Measurements from ENCODE around the gene VCAN. TPM values are rescaled to one million over a fixed set of nuclear protein-coding genes. Genes with fewer than 3 reads are reported as not detected.

Gene VCAN
- total RNA-seq (226 TPM), polyA plus RNA-seq (ENCODE audit: insufficient read depth, low read depth, low replicate concordance) (2.1 TPM)
- long read RNA-seq, donor 1, full-length matches to known transcripts, result 70 of 156 reads
- long read RNA-seq, donor 1, partial matches to known transcripts, result 86 of 156 reads
- long read RNA-seq, donor 1, other reads (novel, unspliced or antisense), result 0 of 156 reads
- long read RNA-seq, donor 2, full-length matches to known transcripts, result 57 of 90 reads
- long read RNA-seq, donor 2, partial matches to known transcripts, result 33 of 90 reads
- long read RNA-seq, donor 2, other reads (novel, unspliced or antisense), result 0 of 90 reads
- long read RNA-seq, donor 3, full-length matches to known transcripts, result 83 of 197 reads
- long read RNA-seq, donor 3, partial matches to known transcripts, result 114 of 197 reads
- long read RNA-seq, donor 3, other reads (novel, unspliced or antisense), result 0 of 197 reads
- long read RNA-seq, donor 4, full-length matches to known transcripts, result 26 of 49 reads
- long read RNA-seq, donor 4, partial matches to known transcripts, result 23 of 49 reads
- long read RNA-seq, donor 4, other reads (novel, unspliced or antisense), result 0 of 49 reads
- long read RNA-seq, donor 5, full-length matches to known transcripts, result 1 of 1 reads
- long read RNA-seq, donor 5, partial matches to known transcripts, result 0 of 1 reads
- long read RNA-seq, donor 5, other reads (novel, unspliced or antisense), result 0 of 1 reads
- long read RNA-seq, donor 6, full-length matches to known transcripts, result 28 of 106 reads
- long read RNA-seq, donor 6, partial matches to known transcripts, result 78 of 106 reads
- long read RNA-seq, donor 6, other reads (novel, unspliced or antisense), result 0 of 106 reads
- long read RNA-seq, donor 7, full-length matches to known transcripts, result 16 of 38 reads
- long read RNA-seq, donor 7, partial matches to known transcripts, result 10 of 38 reads
- long read RNA-seq, donor 7, other reads (novel, unspliced or antisense), result 12 of 38 reads
- long read RNA-seq, donor 8, full-length matches to known transcripts, result 44 of 165 reads
- long read RNA-seq, donor 8, partial matches to known transcripts, result 121 of 165 reads
- long read RNA-seq, donor 8, other reads (novel, unspliced or antisense), result 0 of 165 reads
- long read RNA-seq, donor 9, full-length matches to known transcripts, result 19 of 25 reads
- long read RNA-seq, donor 9, partial matches to known transcripts, result 6 of 25 reads
- long read RNA-seq, donor 9, other reads (novel, unspliced or antisense), result 0 of 25 reads
- long read RNA-seq, donor 10, full-length matches to known transcripts, result 59 of 126 reads
- long read RNA-seq, donor 10, partial matches to known transcripts, result 67 of 126 reads
- long read RNA-seq, donor 10, other reads (novel, unspliced or antisense), result 0 of 126 reads

DNA sequence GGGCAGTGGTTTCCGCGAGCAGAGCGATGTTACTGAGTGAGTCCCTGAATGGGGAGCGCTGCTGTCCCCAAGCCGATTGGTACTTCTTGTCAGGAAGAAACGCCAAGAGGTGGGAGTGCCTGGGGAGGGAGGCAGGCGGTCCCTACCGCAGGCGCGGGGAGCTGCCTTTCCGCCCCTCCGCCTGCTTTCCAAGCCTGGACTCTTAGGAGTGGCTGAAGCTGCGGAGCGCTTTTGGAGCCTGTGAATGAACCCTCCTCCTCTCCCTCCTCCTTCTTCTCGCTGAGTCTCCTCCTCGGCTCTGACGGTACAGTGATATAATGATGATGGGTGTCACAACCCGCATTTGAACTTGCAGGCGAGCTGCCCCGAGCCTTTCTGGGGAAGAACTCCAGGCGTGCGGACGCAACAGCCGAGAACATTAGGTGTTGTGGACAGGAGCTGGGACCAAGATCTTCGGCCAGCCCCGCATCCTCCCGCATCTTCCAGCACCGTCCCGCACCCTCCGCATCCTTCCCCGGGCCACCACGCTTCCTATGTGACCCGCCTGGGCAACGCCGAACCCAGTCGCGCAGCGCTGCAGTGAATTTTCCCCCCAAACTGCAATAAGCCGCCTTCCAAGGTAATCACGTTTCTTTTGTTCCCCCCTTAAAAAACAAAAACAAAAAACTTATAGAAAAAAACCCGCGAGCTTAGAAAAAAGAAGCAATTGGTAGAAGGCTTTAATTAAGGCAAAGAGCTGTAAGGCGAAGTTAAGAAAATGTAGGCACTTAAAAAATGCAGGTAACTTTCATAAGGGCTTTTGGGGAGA is at the start of gene VCAN:
Gene VCAN (plus strand): TSS at position 340 of the 808 bp plus-strand sequence. CDS start 11,775 bp downstream, outside the sequence.
- Histone ChIP-seq H3K4me1 (ENCODE audit: control insufficient read depth in 2 of 3, insufficient read depth in 2 of 3, low read depth in 1 of 3, low read length in 3 of 3) (peaks cover 0 to 18% (median 0%) of the 10 kb centered on the region in 3 donors), H3K4me3 (ENCODE audit: low read length in 3 of 3) (peak within 1 kb of the TSS; percentile 63 to 81 (median 68)), H3K36me3 (ENCODE audit: control insufficient read depth in 2 of 3, insufficient read depth in 3 of 3, low read length in 3 of 3) (peaks cover 0 to 2% (median 0%) of the 10 kb centered on the region in 3 donors), H3K27me3 (ENCODE audit: control insufficient read depth, insufficient read depth, low read length) (no peaks in the 10 kb centered on the region), H3K9ac (ENCODE audit: low read length in 3 of 3) (peak within 1 kb of the TSS in 1 of 3 donors; percentile 76), H3K9me3 (ENCODE audit: control insufficient read depth in 2 of 3, insufficient read depth in 1 of 3, low read length in 3 of 3) (no peaks in the 10 kb centered on the region), H3K27ac (ENCODE audit: low read depth in 2 of 2, low read length in 2 of 2) (no peak within 1 kb of the TSS)
- FAIRE-seq (no peak), DNase-seq (peak; percentile 82 to 96 (median 91))
- intact Hi-C loops (cut with DNase I), result no loop called here
- TF ChIP-seq CTCF (IDR thresholded peaks at IDR 0.05; ENCODE audit: borderline replicate concordance, extremely low read depth, insufficient read depth), result no peak

DNA sequence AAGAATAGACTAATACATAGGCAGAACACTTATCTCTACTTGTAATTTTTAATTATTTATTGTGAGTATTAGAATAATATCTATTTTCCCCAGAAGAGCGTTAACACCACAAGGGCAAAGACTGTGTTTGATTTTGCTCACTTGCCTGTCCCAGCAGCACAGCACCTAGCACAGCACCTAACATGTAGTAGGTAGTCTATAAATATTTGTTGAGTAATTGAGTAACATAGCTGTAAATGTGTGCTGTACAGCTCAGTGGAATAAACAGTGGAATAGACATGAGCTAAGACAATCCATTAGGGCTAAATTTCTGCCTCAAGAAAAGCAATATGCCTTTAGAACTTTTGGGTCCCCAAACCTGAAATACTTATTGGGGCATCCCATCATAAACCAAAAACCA is 49.3 kb upstream of the VCAN start:
- no peaks in the 10 kb centered on the region for H3K4me1 ChIP-seq (ENCODE audit: control insufficient read depth in 2 of 3, insufficient read depth in 2 of 3, low read depth in 1 of 3, low read length in 3 of 3)
- no peak overlapping the region for H3K4me3 ChIP-seq (ENCODE audit: low read length in 3 of 3)
- no peak overlapping the region for H3K27ac ChIP-seq (ENCODE audit: low read depth in 2 of 2, low read length in 2 of 2)
- no peaks in the 10 kb centered on the region for H3K27me3 ChIP-seq (ENCODE audit: control insufficient read depth, insufficient read depth, low read length)
- H3K36me3 ChIP-seq (ENCODE audit: control insufficient read depth in 2 of 3, insufficient read depth in 3 of 3, low read length in 3 of 3), result no peaks in the 10 kb centered on the region
- H3K9ac ChIP-seq (ENCODE audit: low read length in 3 of 3), result no peak overlapping the region
- H3K9me3 ChIP-seq (ENCODE audit: control insufficient read depth in 2 of 3, insufficient read depth in 1 of 3, low read length in 3 of 3), result no peaks in the 10 kb centered on the region
- intact Hi-C loops (cut with DNase I), result no loop called here
- FAIRE-seq (no peak), DNase-seq (no peak)
- no peak for TF ChIP-seq CTCF (IDR thresholded peaks at IDR 0.05; ENCODE audit: borderline replicate concordance, extremely low read depth, insufficient read depth)

DNA sequence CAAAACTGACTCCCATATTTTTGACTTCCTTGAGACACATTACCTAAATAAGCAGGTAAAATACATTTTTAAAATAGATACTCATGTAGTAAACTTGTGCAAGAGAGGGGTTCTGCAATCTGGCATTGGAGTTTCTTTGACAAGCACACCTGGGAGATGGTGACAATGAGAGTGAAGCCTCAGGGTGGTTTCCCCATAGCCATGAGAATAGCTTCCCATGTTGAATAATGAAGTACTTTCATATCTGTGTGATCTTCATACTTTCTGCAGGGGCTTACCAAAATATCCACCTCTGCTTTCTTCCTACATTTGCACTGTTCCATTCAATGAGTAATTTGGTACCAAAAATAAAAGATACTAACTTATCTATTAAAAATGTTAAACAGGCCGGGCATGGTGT is 44.7 kb upstream of the VCAN start:
- FAIRE-seq, result no peak
- no peak overlapping the region for H3K9ac ChIP-seq (ENCODE audit: low read length in 3 of 3)
- intact Hi-C loops (cut with DNase I), result no loop called here
- no peak overlapping the region for H3K4me3 ChIP-seq (ENCODE audit: low read length in 3 of 3)
- no peak for TF ChIP-seq CTCF (IDR thresholded peaks at IDR 0.05; ENCODE audit: borderline replicate concordance, extremely low read depth, insufficient read depth)
- H3K27me3 ChIP-seq (ENCODE audit: control insufficient read depth, insufficient read depth, low read length), result no peaks in the 10 kb centered on the region
- no peaks in the 10 kb centered on the region for H3K4me1 ChIP-seq (ENCODE audit: control insufficient read depth in 2 of 3, insufficient read depth in 2 of 3, low read depth in 1 of 3, low read length in 3 of 3)
- H3K36me3 ChIP-seq (ENCODE audit: control insufficient read depth in 2 of 3, insufficient read depth in 3 of 3, low read length in 3 of 3), result no peaks in the 10 kb centered on the region
- H3K27ac ChIP-seq (ENCODE audit: low read depth in 2 of 2, low read length in 2 of 2), result no peak overlapping the region
- DNase-seq, result no peak
- H3K9me3 ChIP-seq (ENCODE audit: control insufficient read depth in 2 of 3, insufficient read depth in 1 of 3, low read length in 3 of 3), result no peaks in the 10 kb centered on the region

Data from kidney (tissue), 22 donors.